Measurements from ENCODE around the gene BTBD1.

Gene BTBD1

GRCh38 chr15:83100097-83100646, 33.1 kb upstream of the BTBD1 start:
- H3K4me2 ChIP-seq (ENCODE audit: low read length, poor library complexity, severe bottlenecking): no peak overlapping the region
- peaks cover 13% of the 10 kb centered on the region for H3K9me3 ChIP-seq (ENCODE audit: control insufficient read depth, low read length)
- H2BK120ac ChIP-seq (ENCODE audit: low read depth, low read length): no peak overlapping the region
- no peak overlapping the region for H3K4ac ChIP-seq (ENCODE audit: low read depth in 1 of 2, low read length in 2 of 2)
- H2AK5ac ChIP-seq (ENCODE audit: low read length, severe bottlenecking): no peak overlapping the region
- H2BK5ac ChIP-seq (ENCODE audit: low read depth, low read length, poor library complexity, severe bottlenecking): no peak overlapping the region
- H2BK15ac ChIP-seq (ENCODE audit: low read depth, poor library complexity, severe bottlenecking): no peak overlapping the region
- no peak overlapping the region for H3K27ac ChIP-seq (ENCODE audit: low read length, poor library complexity, severe bottlenecking)
- H3K4me3 ChIP-seq (ENCODE audit: insufficient read depth in 1 of 2, low read depth in 1 of 2, low read length in 2 of 2): no peak overlapping the region
- no peaks in the 10 kb centered on the region for H3K4me1 ChIP-seq (ENCODE audit: control insufficient read depth, insufficient read depth, low read depth, low read length)
- no peak overlapping the region for H3K14ac ChIP-seq (ENCODE audit: low read length in 2 of 2)
- no peaks in the 10 kb centered on the region for H3K79me1 ChIP-seq (replicated peaks; ENCODE audit: low read length, poor library complexity, severe bottlenecking)
- WGBS: 90% methylated on average over 2 of the region's 2 CpGs
- H3K18ac ChIP-seq (ENCODE audit: low read depth in 1 of 2, low read length in 2 of 2): no peak overlapping the region
- no peaks in the 10 kb centered on the region for H3K36me3 ChIP-seq (ENCODE audit: control insufficient read depth in 1 of 2, insufficient read depth in 2 of 2, low read depth in 1 of 2, low read length in 2 of 2)
- no peak overlapping the region for H2AFZ ChIP-seq (ENCODE audit: low read depth, low read length)
- H3K23ac ChIP-seq (ENCODE audit: low read length in 2 of 2): no peak overlapping the region
- no peak for DNase-seq
- no peak overlapping the region for H2BK12ac ChIP-seq (ENCODE audit: low read length in 2 of 2)
- no peak overlapping the region for H4K91ac ChIP-seq (ENCODE audit: low read length)
- no peak overlapping the region for H3K9ac ChIP-seq (ENCODE audit: low read length)
- no peak overlapping the region for H4K8ac ChIP-seq (ENCODE audit: low read length)
- H3K27me3 ChIP-seq (ENCODE audit: control insufficient read depth in 1 of 2, insufficient read depth in 1 of 2, low read length in 2 of 2): peaks cover 45 to 47% of the 10 kb centered on the region in 2 experiments

GRCh38 chr15:83099290-83099689, 32.2 kb upstream of the BTBD1 start:
- Histone ChIP-seq H3K9ac (ENCODE audit: low read length) (no peak overlapping the region), H3K79me1 (replicated peaks; ENCODE audit: low read length, poor library complexity, severe bottlenecking) (no peaks in the 10 kb centered on the region), H2BK120ac (ENCODE audit: low read depth, low read length) (no peak overlapping the region), H3K4ac (ENCODE audit: low read depth in 1 of 2, low read length in 2 of 2) (no peak overlapping the region), H2AK5ac (ENCODE audit: low read length, severe bottlenecking) (no peak overlapping the region), H3K27ac (ENCODE audit: low read length, poor library complexity, severe bottlenecking) (no peak overlapping the region), H4K8ac (ENCODE audit: low read length) (no peak overlapping the region), H3K9me3 (ENCODE audit: control insufficient read depth, low read length) (peaks cover 13% of the 10 kb centered on the region), H2BK15ac (ENCODE audit: low read depth, poor library complexity, severe bottlenecking) (no peak overlapping the region), H2BK5ac (ENCODE audit: low read depth, low read length, poor library complexity, severe bottlenecking) (no peak overlapping the region), H3K4me3 (ENCODE audit: insufficient read depth in 1 of 2, low read depth in 1 of 2, low read length in 2 of 2) (no peak overlapping the region), H3K36me3 (ENCODE audit: control insufficient read depth in 1 of 2, insufficient read depth in 2 of 2, low read depth in 1 of 2, low read length in 2 of 2) (no peaks in the 10 kb centered on the region), H3K4me1 (ENCODE audit: control insufficient read depth, insufficient read depth, low read depth, low read length) (no peaks in the 10 kb centered on the region), H2BK12ac (ENCODE audit: low read length in 2 of 2) (no peak overlapping the region), H3K18ac (ENCODE audit: low read depth in 1 of 2, low read length in 2 of 2) (no peak overlapping the region), H4K91ac (ENCODE audit: low read length) (no peak overlapping the region), H2AFZ (ENCODE audit: low read depth, low read length) (no peak overlapping the region), H3K14ac (ENCODE audit: low read length in 2 of 2) (no peak overlapping the region), H3K23ac (ENCODE audit: low read length in 2 of 2) (no peak overlapping the region), H3K4me2 (ENCODE audit: low read length, poor library complexity, severe bottlenecking) (no peak overlapping the region), H3K27me3 (ENCODE audit: control insufficient read depth in 1 of 2, insufficient read depth in 1 of 2, low read length in 2 of 2) (peaks cover 43 to 52% of the 10 kb centered on the region in 2 experiments)
- DNase-seq: no peak
- 98% methylated on average over 2 of the region's 2 CpGs for WGBS

GRCh38 chr15:83098079-83098478, 31.0 kb upstream of the BTBD1 start:
- no peak overlapping the region for H3K4me2 ChIP-seq (ENCODE audit: low read length, poor library complexity, severe bottlenecking)
- H3K4me3 ChIP-seq (ENCODE audit: insufficient read depth in 1 of 2, low read depth in 1 of 2, low read length in 2 of 2): no peak overlapping the region
- peaks cover 13% of the 10 kb centered on the region for H3K9me3 ChIP-seq (ENCODE audit: control insufficient read depth, low read length)
- H3K79me1 ChIP-seq (replicated peaks; ENCODE audit: low read length, poor library complexity, severe bottlenecking): no peaks in the 10 kb centered on the region
- DNase-seq: no peak
- no peak overlapping the region for H3K4ac ChIP-seq (ENCODE audit: low read depth in 1 of 2, low read length in 2 of 2)
- no peak overlapping the region for H2BK5ac ChIP-seq (ENCODE audit: low read depth, low read length, poor library complexity, severe bottlenecking)
- no peak overlapping the region for H2AFZ ChIP-seq (ENCODE audit: low read depth, low read length)
- peaks cover 37 to 50% of the 10 kb centered on the region in 2 experiments for H3K27me3 ChIP-seq (ENCODE audit: control insufficient read depth in 1 of 2, insufficient read depth in 1 of 2, low read length in 2 of 2)
- H2AK5ac ChIP-seq (ENCODE audit: low read length, severe bottlenecking): no peak overlapping the region
- no peak overlapping the region for H4K8ac ChIP-seq (ENCODE audit: low read length)
- no peak overlapping the region for H3K18ac ChIP-seq (ENCODE audit: low read depth in 1 of 2, low read length in 2 of 2)
- H3K9ac ChIP-seq (ENCODE audit: low read length): no peak overlapping the region
- no peaks in the 10 kb centered on the region for H3K36me3 ChIP-seq (ENCODE audit: control insufficient read depth in 1 of 2, insufficient read depth in 2 of 2, low read depth in 1 of 2, low read length in 2 of 2)
- no peak overlapping the region for H2BK15ac ChIP-seq (ENCODE audit: low read depth, poor library complexity, severe bottlenecking)
- H3K14ac ChIP-seq (ENCODE audit: low read length in 2 of 2): no peak overlapping the region
- H3K4me1 ChIP-seq (ENCODE audit: control insufficient read depth, insufficient read depth, low read depth, low read length): no peaks in the 10 kb centered on the region
- H3K23ac ChIP-seq (ENCODE audit: low read length in 2 of 2): no peak overlapping the region
- H4K91ac ChIP-seq (ENCODE audit: low read length): no peak overlapping the region
- H2BK120ac ChIP-seq (ENCODE audit: low read depth, low read length): no peak overlapping the region
- H3K27ac ChIP-seq (ENCODE audit: low read length, poor library complexity, severe bottlenecking): no peak overlapping the region
- no peak overlapping the region for H2BK12ac ChIP-seq (ENCODE audit: low read length in 2 of 2)

- DNase-seq: no peak
- Histone ChIP-seq H3K4me1 (ENCODE audit: control insufficient read depth, insufficient read depth, low read depth, low read length) (no peaks in the 10 kb centered on the region), H2AFZ (ENCODE audit: low read depth, low read length) (no peak overlapping the region), H3K4me2 (ENCODE audit: low read length, poor library complexity, severe bottlenecking) (no peak overlapping the region), H3K23ac (ENCODE audit: low read length in 2 of 2) (no peak overlapping the region), H3K36me3 (ENCODE audit: control insufficient read depth in 1 of 2, insufficient read depth in 2 of 2, low read depth in 1 of 2, low read length in 2 of 2) (no peaks in the 10 kb centered on the region), H2BK120ac (ENCODE audit: low read depth, low read length) (no peak overlapping the region), H2BK12ac (ENCODE audit: low read length in 2 of 2) (no peak overlapping the region), H2BK15ac (ENCODE audit: low read depth, poor library complexity, severe bottlenecking) (no peak overlapping the region), H4K91ac (ENCODE audit: low read length) (no peak overlapping the region), H4K8ac (ENCODE audit: low read length) (no peak overlapping the region), H3K79me1 (replicated peaks; ENCODE audit: low read length, poor library complexity, severe bottlenecking) (no peaks in the 10 kb centered on the region), H3K9me3 (ENCODE audit: control insufficient read depth, low read length) (peaks cover 13% of the 10 kb centered on the region), H3K27ac (ENCODE audit: low read length, poor library complexity, severe bottlenecking) (no peak overlapping the region), H3K9ac (ENCODE audit: low read length) (no peak overlapping the region), H3K27me3 (ENCODE audit: control insufficient read depth in 1 of 2, insufficient read depth in 1 of 2, low read length in 2 of 2) (peaks cover 14 to 28% of the 10 kb centered on the region in 2 experiments), H3K18ac (ENCODE audit: low read depth in 1 of 2, low read length in 2 of 2) (no peak overlapping the region), H2BK5ac (ENCODE audit: low read depth, low read length, poor library complexity, severe bottlenecking) (no peak overlapping the region), H3K4ac (ENCODE audit: low read depth in 1 of 2, low read length in 2 of 2) (no peak overlapping the region), H3K4me3 (ENCODE audit: insufficient read depth in 1 of 2, low read depth in 1 of 2, low read length in 2 of 2) (no peak overlapping the region), H3K14ac (ENCODE audit: low read length in 2 of 2) (no peak overlapping the region), H2AK5ac (ENCODE audit: low read length, severe bottlenecking) (no peak overlapping the region)
- WGBS: 95% methylated on average over 5 of the region's 5 CpGs
Observed at GRCh38 chr15:83094583-83094982, 27.5 kb upstream of the BTBD1 start.

Measured in mesenchymal stem cell (in vitro differentiated cells and primary cell).